SH-SY5Y (cell line): ENCODE measurements around the gene SIM2.

Source experiments
- GATA2 ChIP-seq: IDR thresholded peaks from 2 replicates; pipeline ENCODE4 v1.6.1; 2011; ENCODE audit warnings: mild to moderate bottlenecking, low read depth, low read length
- GATA3 ChIP-seq: IDR thresholded peaks from 2 replicates; pipeline ENCODE4 v1.6.1; 2011; ENCODE audit warnings: low read depth, mild to moderate bottlenecking, low read length, moderate library complexity

GRCh38 chr21:36698385-36698980, 432 bp upstream of the SIM2 start:
- TF ChIP-seq GATA3 (no peak), GATA2 (no peak)
